ENCODE data around the gene LRRC61. TPM values are rescaled to one million over a fixed set of nuclear protein-coding genes. Genes with fewer than 3 reads are reported as not detected.

LRRC61 gene
- total RNA-seq, 1 donor from 2014 or later, result 14.0 TPM

Other genes with a start within 250 kb of the LRRC61 start
- 4.2 TPM for gene ACTR3C, start 190 bp downstream of the LRRC61 start, total RNA-seq
- 12.0 TPM for gene RARRES2, start 18.3 kb downstream of the LRRC61 start, total RNA-seq
- gene REPIN1, start 45.5 kb downstream of the LRRC61 start, total RNA-seq, result 28.8 TPM
- 9.3 TPM for gene ZNF775, start 56.0 kb downstream of the LRRC61 start, total RNA-seq
- 0.74 TPM for gene GIMAP8, start 127.3 kb downstream of the LRRC61 start, total RNA-seq
- gene GIMAP7, start 191.5 kb downstream of the LRRC61 start, total RNA-seq, result 1.5 TPM
- 4.7 TPM for gene GIMAP4, start 244.0 kb downstream of the LRRC61 start, total RNA-seq

Data from temporal lobe (tissue), 1 donor.